AG09319 (cell line): ENCODE results near the gene TNFSF13B.
"Not testable (repeated sequence)": the region's sequence is repeated elsewhere in the genome, so short reads cannot be mapped to it uniquely, and the experiment has no call there.

ENCODE experiments used
- DNase-seq: peaks from one replicate; pipeline ENCODE4 v3.0.0-alpha.2; 2010; ENCODE audit warnings: low read depth; ENCODE audit errors: extremely low read depth
- CTCF ChIP-seq: IDR thresholded peaks from 2 replicates; pipeline ENCODE4 v1.5.1; 2011; ENCODE audit warnings: low read depth, mild to moderate bottlenecking, inconsistent platforms, low read length, moderate library complexity

The TNFSF13B gene

GRCh38 chr13:108249150-108249549 lies 20.4 kb upstream of the TNFSF13B start:
- no peak for TF ChIP-seq CTCF

GRCh38 chr13:108257248-108257647 lies 12.3 kb upstream of the TNFSF13B start:
- no peak for DNase-seq
- no peak for TF ChIP-seq CTCF

More at GRCh38 chr13:108249150-108249549, 20.4 kb upstream of the TNFSF13B start:
- no peak for DNase-seq

- DNase-seq = no peak
- no peak for TF ChIP-seq CTCF
These were observed 5.7 kb upstream of the TNFSF13B start for GRCh38 chr13:108263621-108264355.

GRCh38 chr13:108266321-108266990 lies 3.1 kb upstream of the TNFSF13B start:
- DNase-seq = no peak

GRCh38 chr13:108267347-108267746 lies 2.2 kb upstream of the TNFSF13B start:
- DNase-seq = no peak
- TF ChIP-seq CTCF = no peak

More at GRCh38 chr13:108266321-108266990, 3.1 kb upstream of the TNFSF13B start:
- TF ChIP-seq CTCF = no peak

- not testable (repeated sequence) for DNase-seq
These were observed 1.7 kb upstream of the TNFSF13B start for GRCh38 chr13:108267855-108268254.

GRCh38 chr13:108268466-108269112 lies 929 bp upstream of the TNFSF13B start:
- TF ChIP-seq CTCF = no peak
- no peak for DNase-seq
